K562 (cell line): ENCODE data around the gene C1QTNF12. TPM values are rescaled to one million over a fixed set of nuclear protein-coding genes. Genes with fewer than 3 reads are reported as not detected.

Experiments
- PHB ChIP-seq: fragments of 250-450 bp; sonication (Bioruptor Pico); IDR thresholded peaks from 2 replicates; pipeline ENCODE4 v1.5.0; 2021
- polyA plus RNA-seq, 8 experiments: library from polyadenylated mRNA; depleted of rRNA in 4 of 8; stranded (reverse) in 5 of 8; unstranded in 3 of 8; fragments of >200 nt; fragmentation: Nextera tagmentation in 2 of 8; fragmentation: Illumina TruSeq in 1 of 8; extraction: Ambion mirVana in 2 of 8; extraction: Trizol in 1 of 8; gene quantifications; 2 replicates each; pipeline versions ENCODE4 v1.2.1 to v1.2.3, GENCODE V29; 2011 to 2014; ENCODE audit warnings: inconsistent platforms in 1 of 8, missing spikeins in 1 of 8
- total RNA-seq, 7 experiments: library from RNA; depleted of rRNA in 6 of 7; stranded (reverse); fragments of >200 nt in 6 of 7; fragmentation: Illumina TruSeq in 2 of 7; extraction: Trizol in 2 of 7; gene quantifications; 2 replicates each; pipeline versions ENCODE4 v1.2.1 to v1.2.3, GENCODE V29; 2011 to 2021; ENCODE audit warnings: low replicate concordance in 1 of 7
- TF ChIP-seq, protein P1 (sequence below): sonication (generic); formaldehyde crosslinking; IDR thresholded peaks from 2 replicates; pipeline ENCODE4 v1.8.0; 2022; ENCODE audit warnings: mild to moderate bottlenecking, missing genetic modification reagents

C1QTNF12 gene
- total and polyA plus RNA-seq, 9 of the 15 experiments (the other 6 are each of a cell fraction or from before 2014, with no cell fraction given): 0.11 to 4.3 (median 0.93) TPM; not detected in 3

- TF ChIP-seq, protein P1, sequence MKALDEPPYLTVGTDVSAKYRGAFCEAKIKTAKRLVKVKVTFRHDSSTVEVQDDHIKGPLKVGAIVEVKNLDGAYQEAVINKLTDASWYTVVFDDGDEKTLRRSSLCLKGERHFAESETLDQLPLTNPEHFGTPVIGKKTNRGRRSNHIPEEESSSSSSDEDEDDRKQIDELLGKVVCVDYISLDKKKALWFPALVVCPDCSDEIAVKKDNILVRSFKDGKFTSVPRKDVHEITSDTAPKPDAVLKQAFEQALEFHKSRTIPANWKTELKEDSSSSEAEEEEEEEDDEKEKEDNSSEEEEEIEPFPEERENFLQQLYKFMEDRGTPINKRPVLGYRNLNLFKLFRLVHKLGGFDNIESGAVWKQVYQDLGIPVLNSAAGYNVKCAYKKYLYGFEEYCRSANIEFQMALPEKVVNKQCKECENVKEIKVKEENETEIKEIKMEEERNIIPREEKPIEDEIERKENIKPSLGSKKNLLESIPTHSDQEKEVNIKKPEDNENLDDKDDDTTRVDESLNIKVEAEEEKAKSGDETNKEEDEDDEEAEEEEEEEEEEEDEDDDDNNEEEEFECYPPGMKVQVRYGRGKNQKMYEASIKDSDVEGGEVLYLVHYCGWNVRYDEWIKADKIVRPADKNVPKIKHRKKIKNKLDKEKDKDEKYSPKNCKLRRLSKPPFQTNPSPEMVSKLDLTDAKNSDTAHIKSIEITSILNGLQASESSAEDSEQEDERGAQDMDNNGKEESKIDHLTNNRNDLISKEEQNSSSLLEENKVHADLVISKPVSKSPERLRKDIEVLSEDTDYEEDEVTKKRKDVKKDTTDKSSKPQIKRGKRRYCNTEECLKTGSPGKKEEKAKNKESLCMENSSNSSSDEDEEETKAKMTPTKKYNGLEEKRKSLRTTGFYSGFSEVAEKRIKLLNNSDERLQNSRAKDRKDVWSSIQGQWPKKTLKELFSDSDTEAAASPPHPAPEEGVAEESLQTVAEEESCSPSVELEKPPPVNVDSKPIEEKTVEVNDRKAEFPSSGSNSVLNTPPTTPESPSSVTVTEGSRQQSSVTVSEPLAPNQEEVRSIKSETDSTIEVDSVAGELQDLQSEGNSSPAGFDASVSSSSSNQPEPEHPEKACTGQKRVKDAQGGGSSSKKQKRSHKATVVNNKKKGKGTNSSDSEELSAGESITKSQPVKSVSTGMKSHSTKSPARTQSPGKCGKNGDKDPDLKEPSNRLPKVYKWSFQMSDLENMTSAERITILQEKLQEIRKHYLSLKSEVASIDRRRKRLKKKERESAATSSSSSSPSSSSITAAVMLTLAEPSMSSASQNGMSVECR (CRISPR knock-in tag): peak; percentile 42
- TF ChIP-seq PHB: no peak
- TF ChIP-seq, all 486 proteins: peak for 6
These were observed 46.3 kb downstream of the C1QTNF12 start (continued) for GRCh38 chr1:1199961-1200875.
